Measurements from ENCODE around the gene RFC4.
"Not testable (repeated sequence)": the region's sequence is repeated elsewhere in the genome, so short reads cannot be mapped to it uniquely, and the experiment has no call there.

Gene RFC4

DNA sequence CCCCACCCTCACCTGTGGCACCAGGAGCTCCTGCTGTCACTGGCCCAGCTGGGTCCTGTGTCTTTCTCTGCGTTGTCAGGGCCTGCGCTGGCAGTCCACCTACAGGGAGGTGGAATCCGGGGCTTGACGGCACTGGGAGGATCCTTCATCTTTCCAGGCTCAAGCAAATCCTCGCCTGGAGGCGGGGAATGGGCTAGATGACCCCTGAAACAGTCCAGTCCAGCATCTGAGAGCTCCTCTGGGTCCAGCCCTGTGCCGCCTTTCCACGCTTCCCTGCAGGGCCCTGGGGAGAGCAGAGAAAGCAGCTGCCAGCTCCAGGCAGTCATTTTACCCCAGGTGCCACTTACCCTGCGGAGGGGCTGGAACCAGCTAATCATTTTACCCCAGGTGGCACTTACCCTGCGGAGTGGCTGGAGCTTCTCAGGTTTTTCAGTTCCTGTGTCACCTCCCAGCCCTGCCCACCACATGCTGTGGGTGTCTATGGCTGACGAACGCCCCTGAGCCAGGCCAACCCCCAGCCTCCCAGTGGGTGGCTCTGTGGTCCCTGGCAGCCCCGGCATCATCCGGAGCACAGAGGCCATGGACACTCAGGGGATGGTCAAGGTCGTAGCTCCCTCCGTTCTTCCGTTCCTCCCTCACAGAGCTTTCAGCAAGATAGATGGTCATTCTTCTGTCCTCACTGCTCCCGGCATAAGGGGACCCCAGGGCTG, 18.3 kb upstream of the RFC4 start:
- DNase-seq, result no peak

DNA sequence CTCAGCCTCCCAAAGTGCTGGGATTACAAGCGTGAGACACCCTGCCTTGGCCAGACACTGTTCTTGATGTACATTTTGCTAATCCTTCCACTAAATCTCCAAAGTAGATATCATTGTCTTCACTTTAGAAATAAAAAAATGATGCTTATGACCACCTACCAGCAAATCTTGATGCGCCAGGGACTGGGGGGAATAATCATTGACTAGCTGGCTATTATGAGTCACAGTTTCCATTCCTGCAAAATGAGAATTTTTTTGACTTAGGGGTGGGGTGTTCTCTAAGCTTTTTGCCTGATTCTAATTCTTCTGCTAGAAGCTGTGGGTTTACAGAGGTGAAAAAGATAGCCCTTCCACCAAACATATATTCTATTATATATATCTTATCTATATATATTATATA, 17.1 kb upstream of the RFC4 start:
- DNase-seq, result no peak

DNA sequence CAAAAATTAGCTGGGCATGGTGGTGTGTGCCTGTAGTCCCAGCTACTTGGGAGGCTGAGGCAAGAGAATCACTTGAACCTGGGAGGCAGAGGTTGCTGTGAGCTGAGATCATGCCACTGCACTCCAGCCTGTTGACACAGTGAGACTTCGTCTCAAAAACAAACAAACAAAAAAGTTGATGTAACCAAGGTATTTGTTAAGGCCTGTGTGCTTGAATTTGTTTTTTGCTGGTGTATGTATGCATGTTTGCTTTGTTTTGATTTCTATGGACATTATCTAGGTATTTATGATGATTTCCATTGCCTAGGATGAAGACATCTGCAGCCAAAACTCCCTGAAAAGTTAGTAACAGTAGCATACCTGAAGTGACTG, 16.1 kb upstream of the RFC4 start:
- not testable (repeated sequence) for DNase-seq

DNA sequence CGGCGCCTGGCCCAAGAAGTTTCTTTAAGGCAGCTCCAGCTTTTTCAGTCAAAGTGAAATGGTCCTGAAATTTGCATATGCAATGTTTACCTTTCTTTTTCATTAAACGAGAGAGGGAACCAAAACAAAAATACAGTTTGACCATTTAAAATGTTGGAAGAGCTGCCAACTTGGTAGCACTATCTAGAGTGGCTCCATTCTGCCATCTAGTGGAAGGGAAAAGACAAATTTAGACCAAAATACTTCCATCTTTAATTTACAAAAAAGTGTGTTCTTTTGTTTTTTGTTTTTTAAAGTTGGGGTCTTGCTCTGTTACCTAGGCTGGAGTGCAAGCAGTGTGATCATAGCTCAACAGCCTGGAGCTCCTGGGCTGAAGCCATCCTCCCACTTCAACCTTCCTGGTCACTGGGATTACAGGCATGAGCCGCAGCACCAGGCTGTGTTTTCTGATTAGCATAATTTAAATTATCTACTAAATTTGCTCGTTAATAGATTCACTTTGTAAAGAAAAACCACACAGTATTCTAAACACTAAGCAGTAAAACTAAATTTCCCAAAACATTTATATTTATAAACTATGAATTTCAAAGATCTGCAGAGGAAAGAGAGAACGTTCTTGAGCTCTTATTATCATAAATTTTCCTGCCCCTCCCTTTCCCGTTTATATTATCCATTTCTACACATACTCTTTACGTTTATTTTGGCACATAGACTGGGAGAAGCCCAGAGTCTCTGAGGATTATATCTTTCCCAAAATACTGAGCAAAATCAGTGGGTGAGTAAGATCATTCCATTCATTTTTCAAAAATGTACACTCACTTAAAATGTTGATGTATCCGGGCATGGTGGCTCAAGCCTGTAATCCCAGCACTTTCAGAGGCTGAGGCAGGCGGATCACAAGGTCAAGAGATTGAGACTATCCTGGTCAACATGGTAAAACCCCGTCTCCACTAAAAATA, 15.4 kb upstream of the RFC4 start:
- no peak for DNase-seq

DNA sequence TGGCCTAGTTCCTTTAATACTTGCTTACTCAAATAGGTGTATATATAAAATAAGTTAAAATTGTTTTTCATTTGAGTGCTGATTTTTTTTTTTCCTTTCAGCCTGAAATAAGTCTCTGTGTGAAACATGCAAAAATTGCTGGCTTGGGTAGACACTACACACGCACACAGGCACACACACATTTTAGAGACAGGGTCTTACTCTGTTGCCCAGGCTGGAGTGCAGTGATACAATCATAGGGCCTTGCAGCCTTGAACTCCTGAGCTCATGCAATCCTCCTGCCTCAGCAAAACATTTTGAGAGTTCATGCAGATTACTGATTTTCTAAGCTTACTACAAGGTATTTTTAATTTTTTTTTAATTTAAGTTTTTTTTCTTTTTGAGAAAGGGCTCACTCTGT, 12.7 kb upstream of the RFC4 start:
- no peak for DNase-seq

DNA sequence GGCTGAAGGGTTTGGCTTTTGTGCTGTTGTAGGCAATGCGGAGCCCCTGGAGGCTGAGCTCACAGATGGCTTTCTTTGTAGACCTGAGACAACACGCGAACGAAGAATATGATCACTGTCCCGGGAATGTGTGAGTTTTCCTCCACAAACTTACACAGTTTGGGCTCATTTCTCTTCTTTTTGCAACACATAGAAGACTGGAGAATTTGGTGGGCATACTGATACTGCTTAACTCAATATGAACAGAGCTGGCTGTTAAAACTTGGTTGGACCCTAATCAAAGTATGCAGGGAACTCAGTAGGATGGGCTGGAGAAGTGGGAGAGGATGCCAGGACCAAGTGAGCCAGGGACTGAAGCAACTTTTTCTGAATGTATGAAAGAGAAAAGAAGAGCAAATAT, 12.2 kb upstream of the RFC4 start:
- DNase-seq, result no peak

DNA sequence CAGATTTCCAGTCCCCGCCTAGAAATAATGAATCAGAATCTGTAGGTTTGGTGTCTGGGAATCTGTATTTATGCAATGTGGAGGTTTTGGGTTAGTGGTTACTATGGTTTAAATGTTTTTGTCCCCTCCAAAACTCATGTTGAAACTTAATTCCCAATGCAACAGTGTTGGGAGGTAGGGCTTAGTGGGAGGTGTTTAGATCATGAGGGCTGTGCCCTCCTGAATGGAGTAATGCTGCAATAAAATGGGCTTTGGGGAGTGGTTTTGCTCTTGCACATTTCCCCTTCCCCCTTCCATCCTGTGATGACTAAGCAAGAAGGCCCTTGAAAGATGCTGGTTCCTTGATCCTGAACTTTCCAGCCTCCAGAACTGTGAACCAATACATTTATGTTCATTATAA, 9.2 kb upstream of the RFC4 start:
- DNase-seq, result no peak

DNA sequence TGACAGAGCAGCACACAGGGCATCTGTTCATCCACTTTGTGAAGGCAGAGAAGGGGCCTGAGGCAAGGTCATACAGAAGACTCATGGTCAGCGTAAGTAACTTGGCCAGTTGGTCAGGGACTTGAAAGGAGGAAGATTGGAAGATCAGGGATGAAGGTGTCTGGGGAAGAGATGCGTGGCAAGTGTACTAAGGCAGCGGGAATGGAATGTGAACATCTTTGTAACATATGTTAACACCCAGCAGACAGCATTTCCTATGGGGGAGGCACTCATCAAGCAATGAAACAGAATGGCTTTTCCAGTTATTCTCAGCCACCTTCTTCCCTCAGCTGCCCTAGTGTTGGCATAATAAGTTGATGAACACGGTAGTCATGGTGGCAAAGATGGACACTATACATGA, 7.8 kb upstream of the RFC4 start:
- DNase-seq, result no peak

DNA sequence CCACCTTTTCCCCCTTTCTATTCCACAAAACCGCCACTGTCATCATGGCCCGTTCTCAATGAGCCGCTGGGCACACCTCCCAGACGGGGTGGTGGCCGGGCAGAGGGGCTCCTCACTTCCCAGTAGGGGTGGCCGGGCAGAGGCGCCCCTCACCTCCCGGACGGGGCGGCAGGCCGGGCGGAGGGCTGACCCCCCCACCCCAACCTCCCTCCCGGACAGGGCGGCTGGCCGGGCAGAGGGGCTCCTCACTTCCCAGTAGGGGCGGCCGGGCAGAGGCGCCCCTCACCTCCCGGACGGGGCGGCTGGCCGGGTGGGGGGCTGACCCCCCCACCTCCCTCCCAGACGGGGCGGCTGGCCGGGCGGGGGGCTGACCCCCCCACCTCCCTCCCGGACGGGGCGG, 5.0 kb upstream of the RFC4 start:
- not testable (repeated sequence) for DNase-seq

DNA sequence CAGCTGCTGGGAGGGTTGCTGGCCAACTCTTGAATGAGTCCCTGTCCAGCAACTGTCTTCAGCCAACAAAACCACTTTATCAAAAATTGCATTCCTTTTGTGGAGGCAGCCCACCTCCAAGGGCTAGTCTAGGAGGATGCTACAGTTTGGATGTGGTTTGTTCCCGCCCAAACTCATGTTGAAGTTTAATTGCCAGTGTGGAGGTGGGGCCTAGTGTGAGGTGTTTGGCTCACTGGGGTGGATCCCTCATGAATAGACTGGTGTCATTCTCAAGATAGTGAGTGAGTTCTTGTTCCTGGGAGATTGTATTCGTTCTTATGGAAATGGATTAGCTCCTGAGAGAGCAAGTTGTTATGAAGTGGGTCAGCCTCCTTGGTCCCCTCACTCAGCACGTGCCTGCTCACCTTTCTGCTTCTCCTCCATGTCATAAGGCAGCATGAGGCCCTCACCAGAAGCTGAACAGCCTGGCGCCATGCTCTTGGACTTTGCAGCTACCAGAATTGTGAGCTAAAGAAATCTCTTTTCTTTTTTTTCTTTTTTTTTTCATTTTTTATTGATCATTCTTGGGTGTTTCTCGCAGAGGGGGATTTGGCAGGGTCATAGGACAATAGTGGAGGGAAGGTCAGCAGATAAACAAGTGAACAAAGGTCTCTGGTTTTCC, 4.2 kb upstream of the RFC4 start:
- no peak for DNase-seq

DNA sequence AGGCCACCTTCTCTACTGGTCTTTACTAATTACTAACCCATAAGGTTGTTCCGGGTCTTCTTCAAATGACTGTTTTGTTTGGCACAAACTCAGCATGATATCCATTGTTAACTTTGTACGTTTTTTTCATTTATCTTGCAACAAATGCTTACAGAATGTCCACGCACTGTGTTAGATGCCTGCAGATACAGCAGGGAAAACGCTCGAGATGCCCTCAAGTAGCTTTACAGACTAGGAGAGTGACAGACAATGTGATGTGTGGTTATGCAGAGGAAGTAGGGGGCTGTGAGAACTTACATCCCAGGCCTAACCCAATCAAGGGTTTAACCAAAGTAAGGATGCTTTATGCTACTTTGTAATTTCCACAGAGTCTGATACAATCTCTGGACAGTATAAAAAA, 949 bp upstream of the RFC4 start:
- DNase-seq, result no peak

DNA sequence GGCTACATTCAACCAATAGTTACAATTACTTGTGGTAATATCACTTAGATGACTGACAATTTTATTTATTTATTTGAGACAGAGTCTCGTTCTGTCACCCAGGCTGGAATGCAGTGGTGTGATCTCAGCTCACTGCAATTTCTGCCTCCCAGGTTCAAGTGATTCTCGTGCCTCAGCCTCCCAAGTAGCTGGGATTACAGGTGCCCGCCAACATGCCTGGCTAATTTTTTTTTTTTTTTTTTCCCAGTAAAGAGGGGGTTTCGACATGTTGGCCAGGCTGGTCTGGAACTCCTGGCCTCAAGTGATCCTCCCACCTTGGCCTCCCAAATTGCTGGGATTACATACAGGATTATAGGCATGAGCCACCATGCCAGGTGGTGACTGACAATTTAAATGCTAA, 2.8 kb downstream of the RFC4 start:
- not testable (repeated sequence) for DNase-seq

DNA sequence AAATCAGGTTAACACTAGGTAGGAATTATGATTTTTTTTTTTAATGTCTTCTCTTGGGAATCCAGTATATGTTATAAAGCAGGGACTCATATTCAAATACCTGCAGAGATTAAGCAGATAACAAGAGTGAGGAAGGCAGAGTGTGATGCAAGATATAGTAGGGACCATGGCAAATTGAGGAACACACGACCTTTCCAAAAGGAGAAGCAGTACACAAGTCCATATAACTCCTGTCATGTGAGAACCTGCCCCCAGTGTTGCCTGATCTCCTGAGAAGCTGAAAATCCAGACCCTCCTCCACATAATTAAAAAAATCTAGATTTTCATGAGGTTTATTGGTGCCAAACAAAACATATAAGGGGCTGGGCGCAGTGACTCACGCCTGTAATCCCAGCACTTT, 3.6 kb downstream of the RFC4 start:
- DNase-seq, result no peak

DNA sequence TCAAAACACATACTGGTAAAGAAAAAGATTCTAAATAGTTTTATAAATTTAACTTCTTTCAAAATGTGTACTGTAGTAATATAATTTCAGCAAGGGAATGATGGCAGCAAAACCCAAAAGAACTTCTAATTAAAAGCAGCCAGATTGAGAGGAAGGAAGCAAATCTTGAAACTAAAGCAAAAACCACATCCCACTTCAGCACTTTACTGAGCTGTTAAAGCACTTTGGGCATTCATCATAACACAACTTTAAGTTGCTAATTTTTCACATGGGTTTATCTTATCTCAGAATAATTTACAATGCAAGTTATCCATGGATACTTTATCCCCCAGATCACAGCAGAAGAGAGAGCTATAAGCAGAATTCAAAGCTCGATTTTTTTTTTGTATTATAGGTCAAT, 6.0 kb downstream of the RFC4 start:
- DNase-seq, result no peak

DNA sequence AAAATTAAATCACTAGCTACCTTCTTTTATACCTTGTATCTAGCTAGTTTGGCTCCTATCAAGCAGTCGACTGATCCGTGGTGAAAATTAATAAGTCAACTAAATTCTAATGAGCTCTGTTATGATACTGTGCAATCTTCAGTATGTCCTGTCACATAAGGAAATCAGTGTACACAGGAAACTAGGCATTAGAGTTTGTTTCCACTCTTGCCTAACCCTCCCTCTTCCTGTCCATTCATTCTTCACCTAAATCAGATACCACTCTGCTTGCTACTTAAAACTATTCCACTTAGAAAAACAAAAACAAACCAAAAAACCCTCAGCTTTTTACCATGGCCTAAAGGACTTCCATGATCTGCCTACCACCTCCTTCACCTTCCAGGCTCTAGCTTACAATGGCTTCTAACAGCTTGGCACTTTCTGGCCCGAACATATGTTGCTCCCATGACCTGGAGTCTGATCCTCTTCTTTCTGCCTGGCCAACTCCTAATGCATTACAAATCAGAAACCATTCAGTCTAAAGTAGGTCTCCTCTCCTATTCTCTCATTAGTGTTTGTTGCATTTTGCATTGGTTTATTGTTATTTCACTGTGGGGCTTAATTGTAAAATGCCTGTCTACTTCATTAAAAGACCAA, 7.9 kb downstream of the RFC4 start:
- DNase-seq, result no peak

DNA sequence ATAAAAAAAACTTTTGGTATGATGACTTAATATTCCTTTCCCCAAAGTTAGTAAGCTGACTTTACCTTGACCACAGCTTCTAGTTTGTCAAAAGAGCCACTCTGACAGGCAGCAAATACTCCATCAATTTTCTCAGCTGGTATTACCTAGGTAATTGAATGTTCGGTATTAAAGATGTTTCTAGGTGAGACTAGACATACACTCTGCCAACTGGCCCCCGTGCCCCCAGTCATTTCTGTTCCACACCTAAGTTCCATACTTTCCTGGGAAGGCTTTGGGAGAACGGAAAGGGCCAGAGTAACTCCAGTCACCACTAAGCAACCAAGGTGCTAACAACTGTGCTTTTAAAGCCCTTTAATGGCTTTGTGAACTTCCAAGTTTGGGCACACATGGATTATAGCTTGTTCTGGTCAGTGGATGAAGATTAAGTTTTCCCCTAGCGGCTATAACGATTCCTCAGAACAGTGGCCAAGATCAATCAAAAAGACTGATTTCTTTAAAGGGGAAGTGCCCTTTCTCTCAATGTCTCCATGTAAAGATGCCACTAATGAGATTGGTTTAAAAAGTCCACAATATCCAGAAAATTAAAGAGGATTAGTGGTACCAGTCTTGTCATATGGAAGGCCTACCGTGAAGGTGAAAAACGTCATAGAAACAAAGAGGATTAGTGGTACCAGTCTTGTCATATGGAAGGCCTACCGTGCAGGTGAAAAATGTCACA, 15.9 kb downstream of the RFC4 start:
- DNase-seq, result no peak

DNA sequence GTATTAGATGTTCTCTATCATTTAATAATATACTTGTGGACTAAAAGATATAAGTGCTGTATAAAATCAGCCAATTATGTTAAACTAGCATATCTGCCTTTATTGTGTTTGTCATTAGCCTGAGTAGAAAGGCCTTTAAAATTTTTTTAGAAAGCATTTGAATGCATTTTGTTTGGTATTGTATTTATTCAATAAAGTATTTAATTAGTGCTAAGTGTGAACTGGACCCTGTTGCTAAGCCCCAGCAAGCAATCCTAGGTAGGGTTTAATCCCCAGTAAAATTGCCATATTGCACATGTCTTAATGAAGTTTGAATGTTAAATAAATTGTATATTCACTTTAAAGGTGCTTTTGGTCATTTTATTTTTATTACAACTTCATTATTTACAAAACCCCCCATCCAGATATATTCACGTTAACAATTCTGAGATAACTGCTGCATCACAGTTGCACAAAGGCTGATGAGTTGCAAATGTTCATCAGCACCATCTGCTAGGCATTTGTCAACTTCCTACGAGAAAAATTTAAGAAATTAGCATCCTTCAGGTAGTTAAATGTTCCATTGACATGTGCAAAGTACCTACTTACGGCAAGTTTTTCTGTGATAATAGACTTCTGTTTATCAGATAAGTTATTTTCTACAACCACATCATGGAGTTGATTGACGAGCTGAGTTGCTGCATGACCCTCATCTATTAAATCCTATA, 16.6 kb downstream of the RFC4 start:
- DNase-seq, result no peak

DNA sequence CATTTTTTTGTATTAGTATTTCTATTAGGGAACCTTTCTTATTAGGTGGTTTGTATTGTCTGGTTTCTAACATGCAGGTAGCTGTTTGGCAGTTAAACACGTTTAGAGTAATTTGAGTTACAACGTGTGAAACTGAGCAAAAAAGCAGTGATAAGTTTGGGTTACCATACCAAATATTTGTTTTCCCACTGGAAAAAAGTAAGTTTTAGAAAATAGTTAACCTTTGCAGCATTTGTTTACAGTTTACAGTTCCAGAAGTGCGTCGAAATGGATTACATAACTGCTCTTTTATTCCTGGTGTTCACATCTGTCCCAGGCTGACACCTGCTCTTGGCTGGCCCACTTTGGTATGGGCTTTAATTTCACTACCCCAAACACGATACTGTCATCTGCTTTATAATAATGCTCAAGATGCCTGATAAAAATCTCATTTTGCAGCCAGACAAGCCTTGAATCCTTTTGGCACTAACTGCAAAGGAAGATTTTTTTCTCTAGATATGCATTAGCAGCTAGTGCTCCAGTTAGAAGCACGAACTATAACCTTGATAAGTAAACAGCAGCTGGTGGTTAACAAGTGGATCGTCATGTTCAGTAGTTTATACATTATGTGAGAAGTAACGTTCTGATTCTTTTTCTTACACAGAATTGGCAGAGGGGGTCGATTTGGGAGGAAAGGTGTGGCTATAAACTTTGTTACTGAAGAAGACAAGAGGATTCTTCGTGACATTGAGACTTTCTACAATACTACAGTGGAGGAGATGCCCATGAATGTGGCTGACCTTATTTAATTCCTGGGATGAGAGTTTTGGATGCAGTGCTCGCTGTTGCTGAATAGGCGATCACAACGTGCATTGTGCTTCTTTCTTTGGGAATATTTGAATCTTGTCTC, 17.6 kb downstream of the RFC4 start:
- no peak for DNase-seq

DNA sequence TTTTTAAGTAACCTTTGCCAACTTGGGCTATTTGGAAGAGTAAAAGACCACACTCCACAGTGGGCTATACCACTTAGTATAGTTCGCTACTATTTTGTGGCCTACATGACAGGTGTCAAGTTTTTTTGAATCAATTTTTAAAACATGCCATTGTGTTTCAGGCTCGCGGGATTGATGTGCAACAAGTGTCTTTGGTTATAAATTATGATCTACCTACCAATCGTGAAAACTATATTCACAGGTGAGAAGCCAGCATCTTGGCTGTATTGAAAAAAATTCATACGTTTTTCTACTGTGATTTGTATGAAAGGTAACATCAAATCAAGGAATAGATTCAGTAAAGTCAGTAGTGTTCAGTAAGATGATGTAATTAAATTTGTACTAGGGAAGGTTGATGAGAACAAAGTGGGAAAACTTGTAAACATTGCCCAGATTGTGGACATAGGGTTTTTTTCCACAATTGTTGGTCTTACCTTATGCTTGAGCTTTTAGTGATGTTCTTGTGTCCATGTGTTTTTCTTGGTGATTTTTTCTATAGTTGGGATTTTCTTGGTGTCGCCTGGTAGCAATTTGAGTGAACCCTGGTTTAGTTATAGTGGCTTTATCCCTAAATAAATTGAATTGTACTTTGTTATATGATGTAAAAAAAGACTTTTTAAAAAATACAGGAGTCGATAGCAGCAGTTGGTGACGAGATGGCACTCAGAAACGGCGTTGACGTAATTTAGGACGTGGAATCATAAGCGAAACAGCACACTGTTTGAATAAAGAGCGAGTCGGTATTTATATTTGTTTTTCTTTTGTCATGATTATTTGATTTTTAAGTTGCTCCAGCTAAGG, 18.4 kb downstream of the RFC4 start:
- DNase-seq, result no peak

DNA sequence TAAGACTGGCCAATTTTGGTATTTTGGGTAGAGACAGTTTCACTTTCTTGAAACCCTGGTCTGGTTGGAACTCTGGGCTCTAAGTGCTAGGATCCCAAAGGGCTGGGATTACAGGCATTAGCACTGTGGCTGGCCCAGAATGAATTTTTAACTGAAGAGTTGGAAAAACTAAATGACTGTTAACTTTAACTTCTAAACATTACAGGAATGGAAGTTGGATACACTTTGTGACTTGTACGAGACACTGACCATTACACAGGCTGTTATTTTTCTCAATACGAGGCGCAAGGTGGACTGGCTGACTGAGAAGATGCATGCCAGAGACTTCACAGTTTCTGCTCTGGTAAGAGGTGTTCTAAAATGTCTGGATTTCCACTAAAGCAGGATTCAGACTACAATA, 19.4 kb downstream of the RFC4 start:
- DNase-seq, result no peak

Data from effector CD8-positive, alpha-beta T cell (primary cell).